ENCODE measurements around the gene KIF12. TPM values are rescaled to one million over a fixed set of nuclear protein-coding genes. Genes with fewer than 3 reads are reported as not detected.

KIF12 gene
- total and polyA plus RNA-seq, 2 of the 8 experiments (the other 6 are each of a cell fraction or from before 2014, with no cell fraction given), result 2.9 to 3.9 TPM

GRCh38 chr9:114114364-114114763, 15.3 kb upstream of the KIF12 start:
- no peak overlapping the region for H3K23ac ChIP-seq (ENCODE audit: insufficient read length)

More at GRCh38 chr9:114114364-114114763, 15.3 kb upstream of the KIF12 start:
- ChIA-PET CTCF (ENCODE audit: partially characterized antibody) (interaction anchor here (1.1 to 17.7 kb wide), 4 partner anchors 10 to 176 kb away, joined by 4 to 205 read pairs (median 64); no protein-coding TSS in a partner anchor), POLR2A (ENCODE audit: partially characterized antibody) (interaction anchor here (0.9 to 1.3 kb wide), 2 partner anchors 18 to 19 kb away, joined by 3 read pairs; no protein-coding TSS in a partner anchor)
- Histone ChIP-seq H2AFZ (ENCODE audit: low read length) (no peak overlapping the region), H3K36me3 (ENCODE audit: control insufficient read depth in 2 of 4, insufficient read depth in 4 of 4, low read length in 3 of 4) (no peaks in the 10 kb centered on the region), H3K79me1 (ENCODE audit: low read depth, low read length) (no peaks in the 10 kb centered on the region), H2BK120ac (replicated peaks; ENCODE audit: low read depth, low read length) (no peak overlapping the region), H3K4me2 (ENCODE audit: insufficient read depth in 1 of 2, low read depth in 2 of 2, low read length in 2 of 2) (no peak overlapping the region), H2BK15ac (ENCODE audit: low read length) (no peak overlapping the region), H3K9ac (replicated peaks in 1 of 4; ENCODE audit: extremely low read depth in 1 of 4, low read depth in 3 of 4, low read length in 3 of 4) (no peak overlapping the region), H4K91ac (replicated peaks; ENCODE audit: insufficient read length, low read length) (no peak overlapping the region), H3K4me1 (replicated peaks in 1 of 4; ENCODE audit: control insufficient read depth in 3 of 4, insufficient read depth in 4 of 4, low read length in 3 of 4) (peaks cover 0 to 4% (median 1%) of the 10 kb centered on the region in 4 experiments; a peak in 3 of 7 replicates), H3K56ac (replicated peaks; ENCODE audit: insufficient read length, low read depth, low read length) (no peak overlapping the region), H3K23me2 (ENCODE audit: low read depth, low read length) (no peaks in the 10 kb centered on the region), H3K9me3 (ENCODE audit: insufficient read depth in 2 of 2, low read depth in 1 of 2, low read length in 1 of 2) (no peaks in the 10 kb centered on the region), H4K5ac (ENCODE audit: insufficient read length, low read depth, low read length) (no peak overlapping the region), H3K79me2 (ENCODE audit: control insufficient read depth in 1 of 2, insufficient read depth in 2 of 2, low read length in 2 of 2) (no peaks in the 10 kb centered on the region), H3K27ac (ENCODE audit: low read depth, low read length) (no peak overlapping the region), H2AK5ac (ENCODE audit: low read depth, low read length) (no peak overlapping the region), H3K4ac (replicated peaks; ENCODE audit: insufficient read length, low read depth, low read length) (no peak overlapping the region), H2BK20ac (ENCODE audit: low read length) (no peak overlapping the region), H4K8ac (ENCODE audit: extremely low read depth, insufficient read depth, low read length) (no peak overlapping the region), H3K18ac (ENCODE audit: extremely low read depth, low read length) (no peak overlapping the region), H4K20me1 (replicated peaks in 1 of 2; ENCODE audit: control insufficient read depth in 1 of 2, insufficient read depth in 2 of 2, low read length in 2 of 2) (no peaks in the 10 kb centered on the region), H2BK12ac (ENCODE audit: low read depth, low read length) (no peak overlapping the region), H3K14ac (ENCODE audit: insufficient read length) (no peak overlapping the region), H3K4me3 (ENCODE audit: extremely low read depth in 1 of 4, insufficient read depth in 2 of 4, low read depth in 3 of 4, low read length in 4 of 4) (no peak overlapping the region), H2BK5ac (ENCODE audit: low read depth, low read length) (no peak overlapping the region), H3K27me3 (replicated peaks in 1 of 4; ENCODE audit: control insufficient read depth in 3 of 4, extremely low read depth in 1 of 4, insufficient read depth in 3 of 4, low read length in 3 of 4) (peaks cover 0 to 3% (median 1%) of the 10 kb centered on the region in 4 experiments; a peak in 3 of 7 replicates)
- 83% methylated on average over 2 of the region's 2 CpGs; no CpG with 5 or more reads in 1 of the 2 experiments for WGBS, 2 experiments (ENCODE audit: extremely low coverage in 1 of 2, insufficient coverage in 1 of 2, insufficient read length in 1 of 2, insufficient replicate concordance in 2 of 2, low coverage in 1 of 2, low lambda C conversion rate in 2 of 2, missing lambda C conversion rate in 1 of 2)
- DNase-seq (ENCODE audit: low read depth in 1 of 2, low spot score in 2 of 2) (no peak), FAIRE-seq (no peak)
- TF ChIP-seq KDM1A (IDR thresholded peaks at IDR 0.05; ENCODE audit: borderline replicate concordance, low read length) (no peak), BCL11A (IDR thresholded peaks at IDR 0.05; ENCODE audit: low read depth in 2 of 2, low read length in 2 of 2) (no peak), TCF12 (IDR thresholded peaks at IDR 0.05; ENCODE audit: low read depth, low read length) (no peak), BACH1 (IDR thresholded peaks at IDR 0.05; ENCODE audit: low read length) (no peak), EGR1 (IDR thresholded peaks at IDR 0.05; ENCODE audit: borderline replicate concordance, low read depth, low read length) (no peak), GTF2F1 (IDR thresholded peaks at IDR 0.05; ENCODE audit: borderline replicate concordance, low read depth, low read length) (no peak), USF2 (IDR thresholded peaks at IDR 0.05; ENCODE audit: low read length) (no peak), E2F6 (IDR thresholded peaks at IDR 0.05) (no peak)

Data from H1 (cell line).